IMR-90 (cell line): ENCODE results near the gene ZNF584.

ENCODE experiments used
- BHLHE40 ChIP-seq: fragments of 150-350 bp; IDR thresholded peaks from 2 replicates; pipeline ENCODE4 v1.6.1; 2016; ENCODE audit warnings: mild to moderate bottlenecking, low read depth, low read length
- CEBPB ChIP-seq: IDR thresholded peaks from 2 replicates; pipeline ENCODE4 v1.6.1; 2012; ENCODE audit warnings: low read depth, low read length, improper control_type of control experiment
- CTCF ChIP-seq: conservative IDR thresholded peaks from 2 replicates; pipeline ENCODE4 v1.5.1; 2012; ENCODE audit warnings: mild to moderate bottlenecking, low read depth, low read length, improper control_type of control experiment
- ELK1 ChIP-seq: fragments of 150-350 bp; IDR thresholded peaks from 2 replicates; pipeline ENCODE4 v1.6.1; 2016; ENCODE audit warnings: low read depth, mild to moderate bottlenecking, low read length, moderate library complexity, borderline replicate concordance
- MAFK ChIP-seq: IDR thresholded peaks from 2 replicates; pipeline ENCODE4 v1.6.1; 2012; ENCODE audit warnings: low read depth, low read length, improper control_type of control experiment
- MAZ ChIP-seq: IDR thresholded peaks from 2 replicates; pipeline ENCODE4 v1.6.1; 2012; ENCODE audit warnings: low read depth, mild to moderate bottlenecking, low read length, improper control_type of control experiment, moderate library complexity, borderline replicate concordance
- MXI1 ChIP-seq: IDR thresholded peaks from 2 replicates; pipeline ENCODE4 v1.6.1; 2012; ENCODE audit warnings: low read depth, mild to moderate bottlenecking, low read length, moderate library complexity, borderline replicate concordance
- NFE2L2 ChIP-seq: fragments of 150-350 bp; IDR thresholded peaks from 2 replicates; pipeline ENCODE4 v1.6.1; 2016; ENCODE audit warnings: low read depth, mild to moderate bottlenecking, low read length
- POLR2A ChIP-seq: IDR thresholded peaks from 2 replicates; pipeline ENCODE4 v1.6.1; 2012; ENCODE audit warnings: mild to moderate bottlenecking, low read depth, low read length
- RAD21 ChIP-seq: IDR thresholded peaks from 2 replicates; pipeline ENCODE4 v1.6.1; 2012; ENCODE audit warnings: low read length, improper control_type of control experiment
- RCOR1 ChIP-seq: IDR thresholded peaks from 2 replicates; pipeline ENCODE4 v1.6.1; 2012; ENCODE audit warnings: mild to moderate bottlenecking, low read length, improper control_type of control experiment; ENCODE audit not compliant: insufficient replicate concordance
- RFX5 ChIP-seq: IDR thresholded peaks from 2 replicates; pipeline ENCODE4 v1.8.0; 2012; ENCODE audit warnings: low read depth, mild to moderate bottlenecking, low read length, moderate library complexity
- SMC3 ChIP-seq: fragments of 150-350 bp; IDR thresholded peaks from 2 replicates; pipeline ENCODE4 v1.6.1; 2016; ENCODE audit warnings: low read depth, mild to moderate bottlenecking, antibody characterized with exemption, low read length, moderate library complexity

DNA sequence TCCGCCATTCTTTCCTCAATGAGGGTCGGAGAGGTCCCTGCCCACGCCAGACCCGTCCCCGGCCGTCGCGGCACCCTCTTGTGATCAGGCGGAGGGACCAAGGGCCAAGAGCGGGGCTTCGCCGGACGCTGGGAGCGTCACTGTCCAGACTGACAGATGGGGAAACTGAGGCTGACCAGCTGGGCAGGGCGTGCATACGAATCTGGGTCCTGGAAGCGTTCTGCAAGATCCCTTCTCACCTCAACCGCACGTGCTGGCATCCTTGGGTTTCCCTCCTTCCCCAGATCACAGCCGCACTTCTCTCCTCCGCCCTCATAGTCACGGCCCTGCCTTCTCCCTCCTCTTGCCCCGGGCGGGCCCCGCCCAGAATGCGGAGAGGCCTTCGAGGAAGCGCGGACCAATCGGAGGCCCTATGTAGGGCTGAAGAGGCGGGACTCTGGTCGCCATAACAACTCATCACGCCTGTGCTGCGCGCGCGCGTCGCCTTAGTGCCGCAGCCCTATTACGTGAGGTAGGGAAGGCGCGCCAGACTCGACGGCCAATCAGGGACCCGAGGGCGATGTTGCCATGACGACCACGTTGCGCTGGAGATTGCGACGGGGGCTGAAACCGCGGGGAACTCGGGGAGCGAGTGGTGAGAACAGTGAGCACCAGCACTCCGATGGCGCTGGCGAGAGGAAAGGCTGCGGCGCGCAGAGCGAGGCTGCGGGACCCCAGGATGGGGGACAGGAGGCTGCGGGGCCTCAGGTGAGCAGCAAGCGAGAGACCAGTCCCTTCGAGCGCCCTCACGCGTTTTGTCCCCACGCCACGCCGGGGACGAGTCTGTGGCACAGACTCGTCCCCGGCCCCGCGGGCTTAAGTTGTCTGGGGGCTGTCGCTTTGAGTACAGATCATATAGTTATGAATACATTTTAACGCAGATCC, 7.3 kb upstream of the ZNF584 start:
- TF ChIP-seq CTCF (no peak; the same call in 1 of the 2 replicates), RCOR1 (no peak), RFX5 (peak; percentile 94), RAD21 (no peak), POLR2A (peak; percentile 89), CEBPB (peak; percentile 69; the same call in 1 of the 2 replicates), SMC3 (no peak), MAFK (no peak), BHLHE40 (peak; percentile 84), ELK1 (no peak), NFE2L2 (no peak), MXI1 (peak; percentile 77; the same call in 1 of the 2 replicates), MAZ (peak; percentile 92)
